Liver (tissue), 3 donors: ENCODE data around the gene KCNC4.

Experiments used
- ATF3 ChIP-seq: IDR thresholded peaks from 2 replicates; pipeline ENCODE4 v1.6.1; 2016; ENCODE audit warnings: antibody characterized with exemption
- CTCF ChIP-seq: fragments of 150-350 bp; IDR thresholded peaks from 2 replicates; pipeline ENCODE4 v1.5.1; 2017; ENCODE audit warnings: improper control_type of control experiment, low read depth, low read length; ENCODE audit not compliant: missing input control
- FOXA1 ChIP-seq: IDR thresholded peaks from 2 replicates; pipeline ENCODE4 v1.6.1; 2016; ENCODE audit warnings: antibody characterized with exemption
- FOXA2 ChIP-seq: IDR thresholded peaks from 2 replicates; pipeline ENCODE4 v1.6.1; 2016; ENCODE audit warnings: antibody characterized with exemption
- JUND ChIP-seq, 2 donors: IDR thresholded peaks; 2 replicates each; pipeline ENCODE4 v1.6.1; 2016; ENCODE audit warnings: antibody characterized with exemption in 2 of 2
- MAX ChIP-seq: IDR thresholded peaks from 2 replicates; pipeline ENCODE4 v1.6.1; 2016; ENCODE audit warnings: antibody characterized with exemption
- NR2F2 ChIP-seq: IDR thresholded peaks from 2 replicates; pipeline ENCODE4 v1.6.1; 2016; ENCODE audit warnings: antibody characterized with exemption
- RXRA ChIP-seq, 2 donors: IDR thresholded peaks; 2 replicates each; pipeline ENCODE4 v1.6.1; 2017 to 2018; ENCODE audit warnings: antibody characterized with exemption in 2 of 2, mild to moderate bottlenecking in 1 of 2
- SP1 ChIP-seq: IDR thresholded peaks from 2 replicates; pipeline ENCODE4 v1.6.1; 2018; ENCODE audit warnings: antibody characterized with exemption, mild to moderate bottlenecking
- YY1 ChIP-seq: IDR thresholded peaks from 2 replicates; pipeline ENCODE4 v1.6.1; 2016; ENCODE audit warnings: antibody characterized with exemption, mild to moderate bottlenecking
- donor health status: healthy.
- donor health status: healthy.

- TF ChIP-seq CTCF (no peak), YY1 (no peak), JUND (IDR thresholded peaks at IDR 0.05) (no peak), FOXA2 (no peak), NR2F2 (no peak), MAX (no peak), RXRA (IDR thresholded peaks at IDR 0.05) (no peak), ATF3 (no peak), FOXA1 (no peak), SP1 (no peak)
Observed at GRCh38 chr1:110173466-110174105, 36.5 kb upstream of the KCNC4 start.
